ENCODE data around the gene EFHD1.
"Not testable (repeated sequence)": the region's sequence is repeated elsewhere in the genome, so short reads cannot be mapped to it uniquely, and the experiment has no call there.

GRCh38 chr2:232685391-232685790 is 52.0 kb downstream of the EFHD1 start:
- not testable (repeated sequence) for TF ChIP-seq EZH2phosphoT487 (IDR thresholded peaks at IDR 0.05; ENCODE audit: borderline replicate concordance, low read length); EZH2 (IDR thresholded peaks at IDR 0.05; ENCODE audit: low read length, unreplicated experiment)
- TF ChIP-seq, protein P1, sequence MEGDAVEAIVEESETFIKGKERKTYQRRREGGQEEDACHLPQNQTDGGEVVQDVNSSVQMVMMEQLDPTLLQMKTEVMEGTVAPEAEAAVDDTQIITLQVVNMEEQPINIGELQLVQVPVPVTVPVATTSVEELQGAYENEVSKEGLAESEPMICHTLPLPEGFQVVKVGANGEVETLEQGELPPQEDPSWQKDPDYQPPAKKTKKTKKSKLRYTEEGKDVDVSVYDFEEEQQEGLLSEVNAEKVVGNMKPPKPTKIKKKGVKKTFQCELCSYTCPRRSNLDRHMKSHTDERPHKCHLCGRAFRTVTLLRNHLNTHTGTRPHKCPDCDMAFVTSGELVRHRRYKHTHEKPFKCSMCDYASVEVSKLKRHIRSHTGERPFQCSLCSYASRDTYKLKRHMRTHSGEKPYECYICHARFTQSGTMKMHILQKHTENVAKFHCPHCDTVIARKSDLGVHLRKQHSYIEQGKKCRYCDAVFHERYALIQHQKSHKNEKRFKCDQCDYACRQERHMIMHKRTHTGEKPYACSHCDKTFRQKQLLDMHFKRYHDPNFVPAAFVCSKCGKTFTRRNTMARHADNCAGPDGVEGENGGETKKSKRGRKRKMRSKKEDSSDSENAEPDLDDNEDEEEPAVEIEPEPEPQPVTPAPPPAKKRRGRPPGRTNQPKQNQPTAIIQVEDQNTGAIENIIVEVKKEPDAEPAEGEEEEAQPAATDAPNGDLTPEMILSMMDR (conservative IDR thresholded peaks at IDR 0.05; ENCODE audit: low read depth, low read length) = not testable (repeated sequence)
